Stimulated activated CD4-positive, alpha-beta T cell treated with anti-CD3 and anti-CD28 coated beads, Interleukin-2, amount 100 ng/mL, for 4 hours (primary cell): ENCODE data around the gene ADAT2.

Experiments
- DNase-seq: peaks from one replicate; pipeline ENCODE4 v3.0.0-alpha.2; 2020; ENCODE audit warnings: low read depth

Gene ADAT2

GRCh38 chr6:143441680-143442545 is 8.6 kb downstream of the ADAT2 start:
- DNase-seq = no peak

GRCh38 chr6:143441010-143441409 is 9.5 kb downstream of the ADAT2 start:
- DNase-seq = no peak

- DNase-seq = no peak
Observed at GRCh38 chr6:143432588-143432987, 17.9 kb downstream of the ADAT2 start.

- DNase-seq = no peak
Observed at GRCh38 chr6:143431226-143431625, 19.3 kb downstream of the ADAT2 start.

GRCh38 chr6:143429970-143430369 is 20.5 kb downstream of the ADAT2 start:
- DNase-seq = no peak

GRCh38 chr6:143427109-143427817 is 23.2 kb downstream of the ADAT2 start:
- peak; percentile 54 for DNase-seq

GRCh38 chr6:143426026-143426425 is 24.5 kb downstream of the ADAT2 start:
- DNase-seq = no peak

GRCh38 chr6:143419526-143419925 is 31.0 kb downstream of the ADAT2 start:
- DNase-seq = no peak

GRCh38 chr6:143414769-143415168 is 35.7 kb downstream of the ADAT2 start:
- DNase-seq = no peak

- DNase-seq = no peak
Observed at GRCh38 chr6:143410859-143411270, 39.6 kb downstream of the ADAT2 start.

GRCh38 chr6:143408787-143409162 is 41.7 kb downstream of the ADAT2 start:
- DNase-seq = no peak

GRCh38 chr6:143408151-143408786 is 42.2 kb downstream of the ADAT2 start:
- no peak for DNase-seq

- DNase-seq = no peak
Observed at GRCh38 chr6:143406673-143407072, 43.8 kb downstream of the ADAT2 start.

- DNase-seq = no peak
Observed at GRCh38 chr6:143405373-143406154, 44.9 kb downstream of the ADAT2 start.

- DNase-seq = no peak
Observed at GRCh38 chr6:143402721-143403336, 47.7 kb downstream of the ADAT2 start.

GRCh38 chr6:143401636-143402370 is 48.7 kb downstream of the ADAT2 start:
- DNase-seq = no peak

GRCh38 chr6:143401068-143401446 is 49.4 kb downstream of the ADAT2 start:
- no peak for DNase-seq

- no peak for DNase-seq
Observed at GRCh38 chr6:143400258-143401067, 50.0 kb downstream of the ADAT2 start.

GRCh38 chr6:143399775-143400174 is 50.7 kb downstream of the ADAT2 start:
- no peak for DNase-seq

- no peak for DNase-seq
Observed at GRCh38 chr6:143399176-143399575, 51.3 kb downstream of the ADAT2 start.
